ENCODE measurements around the gene CASTOR1. TPM values are rescaled to one million over a fixed set of nuclear protein-coding genes. Genes with fewer than 3 reads are reported as not detected.

Gene CASTOR1
- polyA plus RNA-seq, 4 donors: 9.6 to 13.7 (median 10.5) TPM

Other genes starting within 250 kb of the CASTOR1 start
- gene HORMAD2, start 209.0 kb downstream of the CASTOR1 start, polyA plus RNA-seq (ENCODE audit: insufficient read length in 4 of 4): under 1 TPM in 1 of 4 donors, not detected in 3; 0.10 TPM
- 1 to 10 TPM; 1.8 to 2.0 (median 1.9) TPM for gene LIF, start 42.7 kb downstream of the CASTOR1 start, polyA plus RNA-seq (ENCODE audit: insufficient read length in 4 of 4)
- under 1 TPM in 2 of 4 donors, not detected in 2; 0.18 to 0.22 TPM for gene OSM, start 22.7 kb downstream of the CASTOR1 start, polyA plus RNA-seq (ENCODE audit: insufficient read length in 4 of 4)
- 10 to 100 TPM; 11.7 to 17.6 (median 14.4) TPM for gene TBC1D10A, start 37.4 kb upstream of the CASTOR1 start, polyA plus RNA-seq (ENCODE audit: insufficient read length in 4 of 4)
- gene SF3A1, start 67.4 kb upstream of the CASTOR1 start, polyA plus RNA-seq (ENCODE audit: insufficient read length in 4 of 4): 100 to 1,000 TPM; 141 to 175 (median 162) TPM
- 1 to 10 TPM; 4.9 to 7.6 (median 5.3) TPM for gene CCDC157, start 67.5 kb upstream of the CASTOR1 start, polyA plus RNA-seq (ENCODE audit: insufficient read length in 4 of 4)
- gene RNF215, start 97.9 kb upstream of the CASTOR1 start, polyA plus RNA-seq (ENCODE audit: insufficient read length in 4 of 4): 10 to 100 TPM; 18.3 to 22.9 (median 21.8) TPM
- 1 to 10 TPM; 4.0 to 7.3 (median 6.1) TPM for gene SEC14L2, start 107.5 kb upstream of the CASTOR1 start, polyA plus RNA-seq (ENCODE audit: insufficient read length in 4 of 4)
- gene MTFP1, start 136.3 kb upstream of the CASTOR1 start, polyA plus RNA-seq (ENCODE audit: insufficient read length in 4 of 4): 10 to 100 TPM in 1 of 4 donors, 1 to 10 TPM in 3; 7.3 to 14.1 (median 7.8) TPM
- under 1 TPM in 1 of 4 donors, not detected in 3; 0.05 TPM for gene SEC14L3, start 182.5 kb upstream of the CASTOR1 start, polyA plus RNA-seq (ENCODE audit: insufficient read length in 4 of 4)
- under 1 TPM; 0.33 to 0.71 (median 0.52) TPM for gene SEC14L4, start 216.2 kb upstream of the CASTOR1 start, polyA plus RNA-seq (ENCODE audit: insufficient read length in 4 of 4)

Measured in right renal pelvis (tissue), 4 donors.